Fibroblast of the aortic adventitia (primary cell): ENCODE data around the gene MLX. TPM values are rescaled to one million over a fixed set of nuclear protein-coding genes. Genes with fewer than 3 reads are reported as not detected.

ENCODE experiments used
- total RNA-seq: library from RNA; depleted of rRNA; stranded (reverse); fragments of >200 nt; gene quantifications from 2 replicates; pipeline ENCODE4 v1.2.3, GENCODE V29; 2012; ENCODE audit warnings: low replicate concordance

MLX gene
- total RNA-seq, 1 donor: 41.8 TPM

Other genes starting within 250 kb of the MLX start
- gene STAT3, start 178.7 kb upstream of the MLX start, total RNA-seq: 103 and 137 TPM in 2 replicates
- 639 and 721 TPM in 2 replicates for gene CAVIN1, start 143.8 kb upstream of the MLX start, total RNA-seq
- gene ATP6V0A1, start 108.2 kb upstream of the MLX start, total RNA-seq: 40.0 and 60.6 TPM in 2 replicates
- 28.9 and 41.8 TPM in 2 replicates for gene NAGLU, start 30.9 kb upstream of the MLX start, total RNA-seq
- 0.99 and 4.7 TPM in 2 replicates for gene HSD17B1, start 14.2 kb upstream of the MLX start, total RNA-seq
- gene COASY, start 5.0 kb upstream of the MLX start, total RNA-seq: 11.0 and 19.1 TPM in 2 replicates
- gene PSMC3IP, start 10.6 kb downstream of the MLX start, total RNA-seq: 0.49 and 18.3 TPM in 2 replicates
- gene RETREG3, start 42.3 kb downstream of the MLX start, total RNA-seq: 41.1 and 52.6 TPM in 2 replicates
- 15.3 and 50.6 TPM in 2 replicates for gene TUBG1, start 42.6 kb downstream of the MLX start, total RNA-seq
- 4.3 and 12.1 TPM in 2 replicates for gene TUBG2, start 92.2 kb downstream of the MLX start, total RNA-seq
- gene PLEKHH3, start 109.9 kb downstream of the MLX start, total RNA-seq: 15.5 and 15.6 TPM in 2 replicates
- gene CCR10, start 114.7 kb downstream of the MLX start, total RNA-seq: 4.3 and 4.9 TPM in 2 replicates
- 32.0 and 41.5 TPM in 2 replicates for gene CNTNAP1, start 115.4 kb downstream of the MLX start, total RNA-seq
- gene EZH1, start 177.9 kb downstream of the MLX start, total RNA-seq: 26.7 and 31.4 TPM in 2 replicates
- 0.27 and 4.8 TPM in 2 replicates for gene RAMP2, start 194.1 kb downstream of the MLX start, total RNA-seq
- 4.2 and 57.2 TPM in 2 replicates for gene VPS25, start 206.3 kb downstream of the MLX start, total RNA-seq
- gene WNK4, start 213.5 kb downstream of the MLX start, total RNA-seq: 0.45 and 3.5 TPM in 2 replicates
- 40.8 and 67.5 TPM in 2 replicates for gene COA3, start 231.6 kb downstream of the MLX start, total RNA-seq
- 0.54 TPM in 1 of 2 replicates, not detected in the other for gene CNTD1, start 231.8 kb downstream of the MLX start, total RNA-seq